ENCODE measurements around the gene NAIF1. TPM values are rescaled to one million over a fixed set of nuclear protein-coding genes. Genes with fewer than 3 reads are reported as not detected.

NAIF1 gene
- total RNA-seq, 4 donors from 2014 or later, result 0.60 to 23.2 (median 14.0) TPM

GRCh38 chr9:128092199-128092977 is 25.3 kb upstream of the NAIF1 start:
- Histone ChIP-seq H3K4me3 (no peak overlapping the region), H3K36me3 (no peaks in the 10 kb centered on the region), H3K4me1 (peaks cover 14 to 68% (median 37%) of the 10 kb centered on the region in 4 donors), H3K9me3 (no peaks in the 10 kb centered on the region), H3K27me3 (no peaks in the 10 kb centered on the region), H3K27ac (peak overlapping the region; percentile 86 to 91 (median 88))
- in situ Hi-C loops (cut with MboI; ENCODE audit: low pct_ligation_motif_present in 1 of 4, low pct_unique_long_range_greater_than_20kb in 1 of 4, low sequenced_read_pairs in 3 of 4) (no loop called here), intact Hi-C loops (cut with DNase I; ENCODE audit: low total_unique reads) (loop anchor here (1.0 kb wide), 1 partner anchor 19 kb away; no protein-coding TSS in a partner anchor)
- 83 to 86% methylated on average over 8 to 16 of the region's 16 CpGs for WGBS, 2 donors (ENCODE audit: low coverage in 1 of 2)
- no peak for DNase-seq
- no peak for TF ChIP-seq CTCF (IDR thresholded peaks at IDR 0.05)
- no peak for TF ChIP-seq POLR2AphosphoS5 (IDR thresholded peaks at IDR 0.05)
- TF ChIP-seq EP300 (IDR thresholded peaks at IDR 0.05; ENCODE audit: low read depth), result no peak
- TF ChIP-seq POLR2A (IDR thresholded peaks at IDR 0.05), result no peak

- H3K9me3 ChIP-seq, result no peaks in the 10 kb centered on the region
- peaks cover 14 to 66% (median 36%) of the 10 kb centered on the region in 4 donors for H3K4me1 ChIP-seq
- no peak for DNase-seq
- peak overlapping the region; percentile 28 to 91 (median 88) for H3K27ac ChIP-seq
- no peaks in the 10 kb centered on the region for H3K27me3 ChIP-seq
- TF ChIP-seq CTCF (IDR thresholded peaks at IDR 0.05), result no peak
- no peak for TF ChIP-seq EP300 (IDR thresholded peaks at IDR 0.05; ENCODE audit: low read depth)
- TF ChIP-seq POLR2A (IDR thresholded peaks at IDR 0.05), result no peak
- no peak for TF ChIP-seq POLR2AphosphoS5 (IDR thresholded peaks at IDR 0.05)
- H3K36me3 ChIP-seq, result no peaks in the 10 kb centered on the region
- no peak overlapping the region for H3K4me3 ChIP-seq
- in situ Hi-C loops (cut with MboI; ENCODE audit: low pct_ligation_motif_present in 1 of 4, low pct_unique_long_range_greater_than_20kb in 1 of 4, low sequenced_read_pairs in 3 of 4), result no loop called here
- WGBS, 2 donors (ENCODE audit: low coverage in 1 of 2), result 76% methylated on average over 12 of the region's 13 CpGs; no CpG with 5 or more reads in 1 of the 2 donors
- intact Hi-C loops (cut with DNase I; ENCODE audit: low total_unique reads), result no loop called here
These were observed 24.5 kb upstream of the NAIF1 start for GRCh38 chr9:128091571-128091970.

- Histone ChIP-seq H3K4me1 (peaks cover 14 to 61% (median 36%) of the 10 kb centered on the region in 4 donors), H3K27ac (peak overlapping the region in 3 of 4 donors; percentile 28 to 91 (median 89)), H3K9me3 (no peaks in the 10 kb centered on the region), H3K4me3 (no peak overlapping the region), H3K27me3 (no peaks in the 10 kb centered on the region), H3K36me3 (no peaks in the 10 kb centered on the region)
- in situ Hi-C loops (cut with MboI; ENCODE audit: low pct_ligation_motif_present in 1 of 4, low pct_unique_long_range_greater_than_20kb in 1 of 4, low sequenced_read_pairs in 3 of 4), result no loop called here
- TF ChIP-seq CTCF (IDR thresholded peaks at IDR 0.05) (no peak), EP300 (IDR thresholded peaks at IDR 0.05; ENCODE audit: low read depth) (no peak), POLR2A (IDR thresholded peaks at IDR 0.05) (no peak), POLR2AphosphoS5 (IDR thresholded peaks at IDR 0.05) (no peak)
- 64 to 78% methylated on average over 9 to 13 of the region's 13 CpGs for WGBS, 2 donors (ENCODE audit: low coverage in 1 of 2)
- intact Hi-C loops (cut with DNase I; ENCODE audit: low total_unique reads), result no loop called here
- DNase-seq, result peak; percentile 48
These were observed 24.0 kb upstream of the NAIF1 start for GRCh38 chr9:128091144-128091543.

GRCh38 chr9:128089299-128089698 is 22.2 kb upstream of the NAIF1 start:
- no peaks in the 10 kb centered on the region for H3K9me3 ChIP-seq
- no peak overlapping the region for H3K27ac ChIP-seq
- 100% methylated on average over 1 of the region's 1 CpG; no CpG with 5 or more reads in 1 of the 2 donors for WGBS, 2 donors (ENCODE audit: low coverage in 1 of 2)
- TF ChIP-seq CTCF (IDR thresholded peaks at IDR 0.05) (no peak), EP300 (IDR thresholded peaks at IDR 0.05; ENCODE audit: low read depth) (no peak), POLR2A (IDR thresholded peaks at IDR 0.05) (no peak), POLR2AphosphoS5 (IDR thresholded peaks at IDR 0.05) (no peak)
- intact Hi-C loops (cut with DNase I; ENCODE audit: low total_unique reads), result no loop called here
- no peak overlapping the region for H3K4me3 ChIP-seq
- H3K4me1 ChIP-seq, result peaks cover 14 to 60% (median 32%) of the 10 kb centered on the region in 4 donors
- H3K36me3 ChIP-seq, result no peaks in the 10 kb centered on the region
- no peak for DNase-seq
- in situ Hi-C loops (cut with MboI; ENCODE audit: low pct_ligation_motif_present in 1 of 4, low pct_unique_long_range_greater_than_20kb in 1 of 4, low sequenced_read_pairs in 3 of 4), result no loop called here
- H3K27me3 ChIP-seq, result no peaks in the 10 kb centered on the region

Measured in transverse colon (tissue), 4 donors.